H1 (cell line): ENCODE results near the gene ZNF219. TPM values are rescaled to one million over a fixed set of nuclear protein-coding genes. Genes with fewer than 3 reads are reported as not detected.

Experiments
- CHD7 ChIP-seq: fragments of 300-600 bp; sonication (generic); IDR thresholded peaks from 2 replicates; pipeline ENCODE4 v1.7.1; 2012; ENCODE audit warnings: low read length, moderate library complexity, mild to moderate bottlenecking, inconsistent platforms; ENCODE audit not compliant: insufficient replicate concordance
- PHF8 ChIP-seq: fragments of 200-600 bp; sonication (generic); conservative IDR thresholded peaks from 2 replicates; pipeline ENCODE4 v1.7.1; 2012; ENCODE audit warnings: low read depth, mild to moderate bottlenecking, inconsistent platforms, low read length, moderate library complexity
- polyA plus RNA-seq, 7 experiments: library from polyadenylated mRNA; depleted of rRNA in 3 of 7; stranded (reverse) in 5 of 7; unstranded in 2 of 7; fragments of >200 nt in 5 of 7; fragments of 200-250 nt in 2 of 7; gene quantifications; 1 replicate in 5 of 7; 2 replicates in 1 of 7; 4 replicates in 1 of 7; pipeline versions ENCODE4 v1.2.1 to v1.2.3, GENCODE V29; 2011 to 2013; ENCODE audit warnings: missing spikeins in 2 of 7, mixed read lengths in 2 of 7
- total RNA-seq: library from RNA; stranded (reverse); fragmentation: NEBNext Ultra II Directional; extraction: Animal tissue kit (Norgen Biotek cat#: 25700); gene quantifications from 2 replicates; pipeline ENCODE4 v1.2.1, GENCODE V29; 2021

Gene ZNF219
- total and polyA plus RNA-seq, 2 of the 8 experiments (the other 6 are each of a cell fraction or from before 2014, with no cell fraction given): 113 to 160 TPM

- TF ChIP-seq CHD7: no peak
- TF ChIP-seq PHF8: no peak
Measured at GRCh38 chr14:21096978-21097635, 1.3 kb downstream of the ZNF219 start (continued).
